HCT116 (cell line): ENCODE data around the gene CLP1.

Experiments
- EZH2 ChIP-seq: fragments of 200-600 bp; sonication (generic); IDR thresholded peaks from 2 replicates; pipeline ENCODE4 v1.6.1; 2017; ENCODE audit warnings: antibody characterized with exemption, mixed run types
- EZH2phosphoT487 ChIP-seq: fragments of 200-600 bp; IDR thresholded peaks from 2 replicates; pipeline ENCODE4 v1.6.1; 2018; ENCODE audit warnings: antibody characterized with exemption, borderline replicate concordance
- POLR2A ChIP-seq: IDR thresholded peaks from 2 replicates; pipeline ENCODE4 v1.7.0; 2011; ENCODE audit warnings: borderline replicate concordance; ENCODE audit not compliant: insufficient read depth, insufficient read length; ENCODE audit errors: extremely low read depth
- SP1 ChIP-seq: IDR thresholded peaks from 2 replicates; pipeline ENCODE4 v1.6.1; 2012; ENCODE audit warnings: low read depth
- TCF7L2 ChIP-seq: IDR thresholded peaks from 2 replicates; pipeline ENCODE4 v1.7.0; 2011; ENCODE audit warnings: borderline replicate concordance, inconsistent platforms; ENCODE audit not compliant: insufficient read depth, insufficient read length; ENCODE audit errors: extremely low read depth

GRCh38 chr11:57640068-57640800 lies 17.3 kb upstream of the CLP1 start:
- TF ChIP-seq SP1: no peak
- TF ChIP-seq TCF7L2: no peak
- TF ChIP-seq EZH2phosphoT487: no peak
- no peak for TF ChIP-seq POLR2A
- TF ChIP-seq EZH2: no peak
